COR-L47 (cell line): ENCODE results near the gene C16orf78.

Source experiments
- DNase-seq: peaks from one replicate; lab custom pipeline; 2025; lab: John Stamatoyannopoulos, UW

C16orf78 gene

DNA sequence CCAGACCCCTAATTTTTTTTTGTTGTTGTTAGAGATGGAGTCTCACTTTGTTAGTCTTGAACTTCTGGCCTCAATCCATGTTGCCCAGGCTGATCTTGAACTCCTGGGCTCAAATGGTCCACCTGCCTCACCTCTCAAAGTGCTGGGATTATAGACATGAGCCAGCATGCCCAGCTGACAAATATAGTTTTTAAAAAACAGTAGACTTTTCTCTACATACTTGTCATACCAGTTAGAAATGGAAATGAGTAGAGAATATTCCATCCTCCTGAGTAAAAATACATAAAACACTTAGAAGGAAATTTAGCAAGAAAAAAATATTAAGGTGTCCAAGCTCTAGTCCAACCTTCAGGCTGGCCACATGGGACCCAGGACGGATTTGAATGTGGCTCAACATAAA, 21.4 kb downstream of the C16orf78 start:
- DNase-seq = no peak

GRCh38 chr16:49396206-49396720, 22.7 kb downstream of the C16orf78 start:
- DNase-seq = no peak

- DNase-seq = no peak
Observed at GRCh38 chr16:49398761-49399160, 25.2 kb downstream of the C16orf78 start.

- DNase-seq = no peak
Observed at GRCh38 chr16:49399594-49400364, 26.2 kb downstream of the C16orf78 start.

DNA sequence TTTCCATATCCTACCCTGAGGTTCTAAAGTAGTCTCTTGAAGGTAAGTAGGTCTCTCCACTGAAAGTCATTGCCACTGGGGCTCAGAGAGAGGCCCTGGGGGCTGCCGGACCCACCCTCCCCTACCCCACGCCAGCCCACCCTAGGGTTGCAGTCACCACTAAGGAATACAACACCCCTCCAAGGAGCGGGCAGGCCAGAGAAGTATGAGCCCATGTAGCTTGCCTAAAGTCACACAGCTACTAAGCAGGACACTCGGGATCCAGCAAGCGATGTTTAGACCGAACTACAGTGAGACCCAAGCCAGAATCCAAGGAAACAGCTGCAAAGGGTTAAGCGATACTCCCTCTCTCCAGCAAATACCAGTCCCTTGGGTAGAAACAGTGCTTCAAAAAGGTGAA, 27.0 kb downstream of the C16orf78 start:
- no peak for DNase-seq

DNA sequence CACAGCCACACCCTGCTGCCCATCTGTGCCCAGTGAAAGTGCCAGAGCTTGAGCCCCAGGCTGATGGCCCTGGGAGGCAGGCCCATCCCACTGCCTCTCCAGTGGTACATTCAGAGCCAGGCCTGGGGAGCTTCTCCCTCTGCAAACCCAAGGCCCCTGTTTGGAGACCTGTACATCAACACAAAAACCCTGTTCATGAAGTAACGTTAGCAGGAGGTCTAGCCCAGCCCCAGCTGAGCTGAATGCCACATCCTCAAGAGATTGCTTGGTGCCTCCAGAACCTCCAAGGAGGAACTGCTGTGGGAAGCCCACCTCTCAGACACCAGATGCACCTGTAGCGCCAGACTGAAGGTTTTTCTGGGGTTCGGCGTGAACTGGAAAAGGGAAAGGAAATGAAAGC, 31.5 kb downstream of the C16orf78 start:
- no peak for DNase-seq

GRCh38 chr16:49405530-49405929, 31.9 kb downstream of the C16orf78 start:
- no peak for DNase-seq

DNA sequence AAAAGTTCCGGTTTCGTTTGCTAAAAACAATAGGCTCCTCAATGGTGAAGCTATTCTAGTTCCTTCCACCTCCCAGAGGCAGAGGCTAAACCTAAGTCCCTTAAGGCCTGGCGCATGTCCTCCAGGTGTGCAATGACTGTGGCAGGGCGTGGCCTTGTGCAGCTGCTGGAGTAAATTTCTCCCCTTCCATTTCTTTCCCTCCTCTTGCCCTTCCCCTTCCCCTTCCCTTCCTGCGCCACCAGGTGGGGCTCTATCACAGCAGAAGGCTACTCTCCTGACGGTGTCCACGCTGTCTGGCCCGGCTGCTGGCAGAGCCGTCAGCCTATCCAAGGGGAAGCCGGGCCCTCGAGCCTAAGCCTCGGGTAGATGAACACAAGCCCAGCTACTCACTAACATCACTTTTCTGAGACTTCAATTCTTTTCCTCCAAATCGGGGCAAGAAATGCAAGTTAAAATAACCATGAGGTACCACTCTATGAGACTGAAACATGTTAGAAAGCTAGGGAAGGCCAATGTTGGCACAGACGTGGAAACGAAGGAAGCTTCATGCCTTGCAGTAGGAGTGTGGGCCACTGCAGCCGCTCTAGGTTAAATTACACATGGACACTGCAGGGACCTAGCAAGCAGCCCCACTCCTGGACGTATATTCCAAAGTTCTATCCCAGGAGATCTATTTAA, 34.4 kb downstream of the C16orf78 start:
- DNase-seq = peak; percentile 78

DNA sequence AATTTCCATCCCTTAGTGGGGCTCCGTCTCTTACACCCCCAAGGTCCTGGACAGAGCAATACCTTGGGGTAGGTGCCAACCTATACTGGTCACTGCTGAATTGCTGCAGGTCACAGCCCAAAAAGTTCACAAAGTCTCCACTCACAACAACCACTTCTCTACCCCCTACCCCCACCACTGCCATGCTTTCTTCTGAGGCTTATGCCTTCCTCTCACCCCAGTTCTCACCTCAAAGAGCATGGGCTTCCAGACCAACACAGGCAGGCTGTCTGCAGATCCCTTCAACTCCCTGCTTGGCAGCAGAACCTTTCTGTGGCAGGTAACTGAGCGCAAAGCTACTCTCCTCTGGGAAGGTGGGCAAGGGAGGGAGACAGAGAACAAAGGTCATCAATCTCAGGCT, 35.5 kb downstream of the C16orf78 start:
- DNase-seq = no peak

DNA sequence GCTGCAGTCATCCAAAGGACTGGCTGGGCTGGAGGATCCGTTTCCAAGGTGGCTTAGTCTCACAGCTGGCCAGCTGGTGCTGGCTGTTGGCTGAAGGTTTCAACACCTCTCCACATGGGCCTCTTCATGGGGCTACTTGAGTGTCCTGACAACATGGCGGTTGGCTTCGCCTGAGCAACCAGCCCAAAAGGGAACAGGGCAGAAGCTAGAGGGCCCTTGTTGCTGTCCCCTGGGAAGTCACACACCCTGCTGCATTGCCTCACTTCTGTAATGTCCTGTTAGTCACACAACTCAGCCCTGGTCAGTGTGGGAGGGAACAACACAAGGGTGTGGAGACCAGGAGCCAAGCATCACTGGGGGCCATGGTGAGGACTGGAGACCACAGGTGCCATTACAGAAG, 36.6 kb downstream of the C16orf78 start:
- no peak for DNase-seq

- no peak for DNase-seq
Observed at GRCh38 chr16:49411121-49411970, 37.7 kb downstream of the C16orf78 start.

DNA sequence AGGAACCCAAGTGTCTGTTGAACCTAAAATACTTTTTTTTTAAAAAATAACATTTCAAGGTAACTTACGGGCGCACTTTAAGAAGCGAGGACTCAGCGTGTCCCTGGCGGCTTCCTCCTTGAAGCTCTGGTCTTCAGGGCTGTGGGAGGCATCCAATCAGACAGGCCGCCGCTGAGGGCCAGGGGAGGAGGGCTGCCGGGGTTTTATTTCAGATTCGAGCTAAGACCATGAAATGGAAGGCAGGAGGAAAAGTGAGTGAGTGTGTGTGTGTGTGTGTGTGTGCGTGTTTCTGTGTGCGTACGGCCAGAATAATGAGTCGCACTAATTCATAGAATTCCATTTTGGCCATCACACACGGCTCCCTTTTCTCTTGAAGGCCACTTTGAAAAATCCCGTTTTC, 41.1 kb downstream of the C16orf78 start:
- no peak for DNase-seq

- no peak for DNase-seq
Observed at GRCh38 chr16:49415083-49415482, 41.5 kb downstream of the C16orf78 start.

- no peak for DNase-seq
Observed at GRCh38 chr16:49416001-49416675, 42.5 kb downstream of the C16orf78 start.

GRCh38 chr16:49417354-49417753, 43.8 kb downstream of the C16orf78 start:
- DNase-seq = no peak

DNA sequence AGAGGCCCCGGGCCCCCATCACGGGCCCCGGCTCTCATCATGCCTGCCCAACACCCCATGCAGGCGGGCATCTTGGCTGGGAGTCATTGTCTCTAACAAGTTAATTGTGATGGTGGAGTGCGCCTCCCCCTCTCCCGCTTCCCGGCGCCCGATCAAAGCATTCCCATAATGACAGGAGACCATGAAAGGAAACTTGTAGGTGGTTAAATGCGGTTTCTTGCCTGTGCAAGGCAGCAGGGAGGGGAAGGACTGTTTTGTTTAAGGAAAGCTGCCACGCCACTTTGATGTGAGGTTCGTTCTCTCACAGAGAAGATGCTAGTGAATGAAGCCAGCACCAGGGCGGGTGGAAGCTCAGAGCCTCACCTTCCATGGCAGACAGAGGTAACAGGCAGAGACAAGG, 45.4 kb downstream of the C16orf78 start:
- DNase-seq = no peak

GRCh38 chr16:49419862-49420261, 46.3 kb downstream of the C16orf78 start:
- DNase-seq = peak; percentile 9

DNA sequence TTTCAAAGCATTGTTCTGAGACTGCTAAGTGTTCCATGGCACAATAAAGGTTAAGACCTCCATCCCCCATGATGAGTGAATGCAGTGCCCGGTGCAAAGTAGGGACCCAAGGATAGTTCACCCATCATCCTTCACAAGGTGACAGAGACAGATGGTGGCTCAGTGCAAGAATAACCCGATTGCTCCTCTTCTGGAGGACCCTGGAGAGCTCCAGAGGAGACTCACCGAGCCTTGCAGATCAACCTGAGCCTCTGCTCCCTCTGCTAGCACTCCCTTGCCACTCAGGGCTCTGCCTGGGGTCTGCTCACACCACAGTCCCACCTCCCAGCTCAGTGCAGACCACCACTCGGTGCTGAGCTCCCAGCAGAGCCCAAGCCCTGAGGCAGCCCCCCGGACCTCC, 49.3 kb downstream of the C16orf78 start:
- DNase-seq = no peak

DNA sequence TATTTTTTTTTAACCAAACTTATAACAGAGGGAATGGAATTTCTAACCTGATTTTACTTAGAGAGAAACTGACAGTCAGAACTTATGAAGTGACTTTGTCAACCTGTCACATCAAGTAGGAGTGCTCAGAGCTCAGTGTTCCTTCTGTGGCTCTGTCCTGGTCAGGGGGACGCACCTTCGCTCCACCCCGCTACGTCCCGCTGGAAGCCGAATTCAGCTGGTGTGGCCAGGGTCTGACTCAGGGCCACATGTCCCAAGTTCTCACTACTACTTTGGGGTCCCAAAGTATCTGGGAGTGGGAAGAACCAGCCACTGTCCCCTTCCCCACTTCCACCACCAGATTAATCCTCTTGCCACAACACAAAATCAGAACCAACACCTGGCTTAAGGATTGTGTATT, 51.4 kb downstream of the C16orf78 start:
- DNase-seq = no peak

GRCh38 chr16:49427771-49428170, 54.2 kb downstream of the C16orf78 start:
- no peak for DNase-seq

- no peak for DNase-seq
Observed at GRCh38 chr16:49428808-49429207, 55.2 kb downstream of the C16orf78 start.

- DNase-seq = no peak
Observed at GRCh38 chr16:49431040-49431439, 57.4 kb downstream of the C16orf78 start.
